Panc1 (cell line): ENCODE results near the gene IFI44. TPM values are rescaled to one million over a fixed set of nuclear protein-coding genes. Genes with fewer than 3 reads are reported as not detected.

ENCODE experiments used
- ATAC-seq: fragments of 200-7000 bp; cut with Tn5 transposase; 2 replicates; pipeline ENCODE4 v1.9.1; 2020; ENCODE audit warnings: mild to moderate bottlenecking, moderate library complexity
- BruUV-seq: library from RNA; stranded (reverse); fragments of 400-500 nt; replicated peaks from 2 replicates; lab custom pipeline; 2021; lab: Mats Ljungman, UMichigan
- CTCF ChIA-PET: fragments of 300-600 bp; sonication (Branson Sonifier 250); formaldehyde crosslinking; loops from one replicate; lab custom pipeline; 2022; ENCODE audit warnings: antibody characterized with exemption; lab: Charles Lee
- POLR2A ChIA-PET: fragments of 300-600 bp; sonication (Branson Sonifier 250); formaldehyde crosslinking; loops from one replicate; lab custom pipeline; 2022; ENCODE audit warnings: antibody characterized with exemption; lab: Charles Lee
- DNase-seq: peaks from one replicate; pipeline ENCODE4 v3.0.0-alpha.2; 2010; ENCODE audit warnings: low read depth, low spot score
- H3K27ac ChIP-seq: 2 replicates; pipeline ENCODE4 v1.5.1; 2011; ENCODE audit warnings: mild to moderate bottlenecking, low read length, inconsistent platforms
- H3K27me3 ChIP-seq: fragments of 200-500 bp; sonication (Bioruptor generic); 2 replicates; pipeline ENCODE4 v1.6.0; 2014; ENCODE audit warnings: low read length, inconsistent platforms; ENCODE audit not compliant: control insufficient read depth, insufficient read depth
- H3K36me3 ChIP-seq: fragments of 200-500 bp; sonication (Bioruptor generic); 2 replicates; pipeline ENCODE4 v1.5.1; 2014; ENCODE audit warnings: inconsistent platforms, mild to moderate bottlenecking, low read length, moderate library complexity; ENCODE audit not compliant: control insufficient read depth, insufficient read depth
- H3K4me1 ChIP-seq: 2 replicates; pipeline ENCODE4 v1.5.1; 2011; ENCODE audit warnings: inconsistent platforms, mild to moderate bottlenecking, low read length, moderate library complexity; ENCODE audit not compliant: control insufficient read depth, insufficient read depth
- H3K4me3 ChIP-seq, 2 experiments: 2 replicates each; pipeline ENCODE4 v1.5.1; 2011 to 2012; ENCODE audit warnings: low read depth in 2 of 2, low read length in 2 of 2, mild to moderate bottlenecking in 2 of 2, inconsistent platforms in 1 of 2, moderate library complexity in 1 of 2
- H3K9me3 ChIP-seq: fragments of 200-500 bp; sonication (Bioruptor generic); 2 replicates; pipeline ENCODE4 v1.5.1; 2014; ENCODE audit warnings: low read depth, mild to moderate bottlenecking, inconsistent platforms, low read length, moderate library complexity; ENCODE audit not compliant: control insufficient read depth, insufficient read depth
- CTCF ChIP-seq: fragments of 450-650 bp; IDR thresholded peaks from 2 replicates; pipeline ENCODE4 v1.5.1; 2017; ENCODE audit warnings: mild to moderate bottlenecking
- POLR2AphosphoS5 ChIP-seq: IDR thresholded peaks from 2 replicates; pipeline ENCODE4 v1.6.1; 2012; ENCODE audit warnings: mild to moderate bottlenecking, low read depth, low read length, moderate library complexity
- REST ChIP-seq, 2 experiments: IDR thresholded peaks; 2 replicates each; pipeline ENCODE4 v1.6.1; 2011 to 2012; ENCODE audit warnings: low read depth in 2 of 2, control low read depth in 1 of 2, low read length in 1 of 2, mild to moderate bottlenecking in 1 of 2, moderate library complexity in 1 of 2; ENCODE audit not compliant: insufficient read depth in 1 of 2
- SIN3A ChIP-seq: IDR thresholded peaks from 2 replicates; pipeline ENCODE4 v1.6.1; 2012; ENCODE audit warnings: low read depth, mild to moderate bottlenecking, low read length, moderate library complexity, borderline replicate concordance; ENCODE audit not compliant: insufficient read depth
- TCF7L2 ChIP-seq: IDR thresholded peaks from 2 replicates; pipeline ENCODE4 v1.6.1; 2011; ENCODE audit warnings: mild to moderate bottlenecking, low read depth, low read length, inconsistent platforms
- in situ Hi-C: cut with HindIII; loops from 2 replicates; pipeline ENCODE4 v1.10.0; 2016; ENCODE audit warnings: low sequenced_read_pairs, low pct_unique_long_range_greater_than_20kb
- intact Hi-C: fragments of 100-400 bp; cut with micrococcal nuclease; formaldehyde crosslinking; loops from one replicate; pipeline ENCODE4 v1.10.0; 2022; ENCODE audit not compliant: unreplicated experiment
- total RNA-seq: library from RNA; stranded (reverse); gene quantifications from one replicate; pipeline ENCODE4 v1.2.1, GENCODE V29; 2021; ENCODE audit not compliant: unreplicated experiment

Gene IFI44
- total RNA-seq, 1 experiment from 2014 or later: 2.0 TPM

- Histone ChIP-seq H3K27me3 (no peaks in the 10 kb centered on the region), H3K4me1 (no peaks in the 10 kb centered on the region), H3K9me3 (no peaks in the 10 kb centered on the region), H3K4me3 (no peak overlapping the region), H3K27ac (no peak overlapping the region), H3K36me3 (no peaks in the 10 kb centered on the region)
- DNase-seq: no peak
- TF ChIP-seq REST (IDR thresholded peaks at IDR 0.05; ENCODE audit: insufficient read depth in 1 of 2, low read depth in 2 of 2, low read length in 1 of 2): no peak
- no peak for TF ChIP-seq CTCF
- TF ChIP-seq TCF7L2: no peak
- TF ChIP-seq SIN3A: no peak
- no peak for TF ChIP-seq POLR2AphosphoS5
- CTCF ChIA-PET: no interaction called here
- ATAC-seq: no peak
- no TSS peak for BruUV-seq
- intact Hi-C loops (no loop called here), in situ Hi-C loops (no loop called here)
- POLR2A ChIA-PET: no interaction called here
These were observed 19.0 kb upstream of the IFI44 start for GRCh38 chr1:78630600-78630999.

GRCh38 chr1:78633209-78633608, 16.4 kb upstream of the IFI44 start:
- ChIA-PET POLR2A (no interaction called here), CTCF (no interaction called here)
- no peaks in the 10 kb centered on the region for H3K9me3 ChIP-seq
- in situ Hi-C loops (no loop called here), intact Hi-C loops (no loop called here)
- H3K4me3 ChIP-seq: no peak overlapping the region
- no peaks in the 10 kb centered on the region for H3K4me1 ChIP-seq
- H3K27ac ChIP-seq: no peak overlapping the region
- H3K36me3 ChIP-seq: no peaks in the 10 kb centered on the region
- ATAC-seq (no peak), DNase-seq (no peak)
- no TSS peak for BruUV-seq
- TF ChIP-seq CTCF: no peak
- no peak for TF ChIP-seq SIN3A
- no peak for TF ChIP-seq REST (IDR thresholded peaks at IDR 0.05; ENCODE audit: insufficient read depth in 1 of 2, low read depth in 2 of 2, low read length in 1 of 2)
- no peak for TF ChIP-seq TCF7L2
- no peak for TF ChIP-seq POLR2AphosphoS5
- no peaks in the 10 kb centered on the region for H3K27me3 ChIP-seq
